HL-60 (cell line): Measurements from ENCODE around the gene ADAMTS17.

ENCODE experiments used
- DNase-seq, 2 experiments: peaks; one replicate each; pipeline ENCODE4 v3.0.0-alpha.2; 2010 to 2020; ENCODE audit warnings: low read depth in 1 of 2, low spot score in 1 of 2
- H3K27ac ChIP-seq: fragments of 250-450 bp; sonication (Bioruptor Pico); replicated peaks from 2 replicates; pipeline ENCODE4 v1.5.1; 2020; ENCODE audit warnings: mild to moderate bottlenecking, moderate library complexity
- H3K27me3 ChIP-seq: fragments of 250-450 bp; sonication (Bioruptor Pico); 2 replicates; pipeline ENCODE4 v1.5.1; 2021; ENCODE audit warnings: mild to moderate bottlenecking, moderate library complexity; ENCODE audit not compliant: insufficient read depth, poor library complexity, severe bottlenecking
- H3K4me3 ChIP-seq: replicated peaks from 2 replicates; pipeline ENCODE4 v1.5.1; 2011; ENCODE audit warnings: mild to moderate bottlenecking, control low read depth, low read length; ENCODE audit not compliant: insufficient read depth
- CTCF ChIP-seq: IDR thresholded peaks from one replicate; pipeline ENCODE4 v1.5.1; 2011; ENCODE audit warnings: low read length, control low read depth, inconsistent platforms; ENCODE audit not compliant: insufficient read depth
- GABPA ChIP-seq: IDR thresholded peaks from 2 replicates; pipeline ENCODE4 v1.6.1; 2012; ENCODE audit warnings: low read depth
- POLR2AphosphoS5 ChIP-seq: IDR thresholded peaks from 2 replicates; pipeline ENCODE4 v1.6.1; 2012; ENCODE audit warnings: low read depth
- REST ChIP-seq: IDR thresholded peaks from 2 replicates; pipeline ENCODE4 v1.6.1; 2012; ENCODE audit warnings: low read depth; ENCODE audit not compliant: insufficient replicate concordance
- SPI1 ChIP-seq: IDR thresholded peaks from 2 replicates; pipeline ENCODE4 v1.6.1; 2012; ENCODE audit warnings: low read depth, mild to moderate bottlenecking, borderline replicate concordance

The ADAMTS17 gene

GRCh38 chr15:100334015-100334414, 7.8 kb downstream of the ADAMTS17 start:
- Histone ChIP-seq H3K27ac (no peak overlapping the region), H3K4me3 (no peak overlapping the region), H3K27me3 (no peaks in the 10 kb centered on the region)
- TF ChIP-seq REST: no peak
- no peak for TF ChIP-seq GABPA
- no peak for TF ChIP-seq POLR2AphosphoS5
- TF ChIP-seq CTCF: no peak
- TF ChIP-seq SPI1: no peak
- no peak for DNase-seq

GRCh38 chr15:100333236-100333635, 8.5 kb downstream of the ADAMTS17 start:
- Histone ChIP-seq H3K27me3 (no peaks in the 10 kb centered on the region), H3K4me3 (no peak overlapping the region), H3K27ac (no peak overlapping the region)
- DNase-seq: no peak
- TF ChIP-seq GABPA: no peak

- H3K4me3 ChIP-seq: no peak overlapping the region
- H3K27me3 ChIP-seq: no peaks in the 10 kb centered on the region
- no peak for TF ChIP-seq POLR2AphosphoS5
- no peak for TF ChIP-seq CTCF
- TF ChIP-seq REST: no peak
- no peak for TF ChIP-seq SPI1
- TF ChIP-seq GABPA: no peak
- H3K27ac ChIP-seq: no peak overlapping the region
- DNase-seq: no peak
These were observed 9.1 kb downstream of the ADAMTS17 start for GRCh38 chr15:100332721-100333120.

- Histone ChIP-seq H3K27me3 (no peaks in the 10 kb centered on the region), H3K4me3 (no peak overlapping the region), H3K27ac (no peak overlapping the region)
- TF ChIP-seq REST (no peak), SPI1 (no peak), GABPA (no peak), CTCF (no peak), POLR2AphosphoS5 (no peak)
- DNase-seq: no peak
These were observed 9.5 kb downstream of the ADAMTS17 start for GRCh38 chr15:100332231-100332630.
